Measurements from ENCODE around the gene MPPED1.

DNA sequence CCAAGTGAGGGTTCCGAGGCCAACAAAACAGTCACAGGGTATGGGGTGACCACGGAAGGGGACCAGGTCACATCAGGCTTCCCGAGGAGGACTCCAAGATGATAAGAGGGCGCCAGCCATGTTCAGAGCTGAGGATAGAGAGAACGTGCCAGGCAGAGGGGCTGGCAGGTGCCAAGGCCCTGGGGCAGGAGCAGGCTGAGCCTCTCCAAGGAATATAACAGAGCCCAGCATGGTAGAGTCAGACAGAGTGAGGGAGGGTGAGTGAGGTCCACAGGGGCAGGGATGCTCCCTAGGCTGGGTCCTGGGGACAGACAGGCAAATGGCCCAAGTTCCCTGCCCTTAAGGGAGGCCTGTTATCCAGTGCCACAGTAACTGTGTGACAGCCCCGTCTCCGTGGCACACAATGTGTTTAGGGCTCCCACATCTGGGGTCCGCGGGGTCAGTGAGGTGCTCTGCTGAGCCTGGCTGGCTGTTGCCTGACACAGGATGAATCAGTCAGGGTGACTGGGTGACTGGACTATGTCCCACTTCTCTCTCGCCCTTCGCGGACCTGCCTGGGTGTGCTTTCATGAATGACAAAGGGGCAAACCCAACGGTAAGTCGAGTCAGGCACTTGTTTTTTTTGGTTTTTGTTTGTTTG lies 105.3 kb downstream of the MPPED1 start:
- TF ChIP-seq CTCF (conservative IDR thresholded peaks at IDR 0.05; ENCODE audit: low read length) (no peak), EZH2phosphoT487 (IDR thresholded peaks at IDR 0.05; ENCODE audit: borderline replicate concordance) (no peak)

Measured in Loucy (cell line).